ENCODE data around the gene GPR33.
A peak's percentile ranks its signal among the peaks of the same experiment; 100 is the strongest.
"Not testable (repeated sequence)": the region's sequence is repeated elsewhere in the genome, so short reads cannot be mapped to it uniquely, and the experiment has no call there.

Gene GPR33

DNA sequence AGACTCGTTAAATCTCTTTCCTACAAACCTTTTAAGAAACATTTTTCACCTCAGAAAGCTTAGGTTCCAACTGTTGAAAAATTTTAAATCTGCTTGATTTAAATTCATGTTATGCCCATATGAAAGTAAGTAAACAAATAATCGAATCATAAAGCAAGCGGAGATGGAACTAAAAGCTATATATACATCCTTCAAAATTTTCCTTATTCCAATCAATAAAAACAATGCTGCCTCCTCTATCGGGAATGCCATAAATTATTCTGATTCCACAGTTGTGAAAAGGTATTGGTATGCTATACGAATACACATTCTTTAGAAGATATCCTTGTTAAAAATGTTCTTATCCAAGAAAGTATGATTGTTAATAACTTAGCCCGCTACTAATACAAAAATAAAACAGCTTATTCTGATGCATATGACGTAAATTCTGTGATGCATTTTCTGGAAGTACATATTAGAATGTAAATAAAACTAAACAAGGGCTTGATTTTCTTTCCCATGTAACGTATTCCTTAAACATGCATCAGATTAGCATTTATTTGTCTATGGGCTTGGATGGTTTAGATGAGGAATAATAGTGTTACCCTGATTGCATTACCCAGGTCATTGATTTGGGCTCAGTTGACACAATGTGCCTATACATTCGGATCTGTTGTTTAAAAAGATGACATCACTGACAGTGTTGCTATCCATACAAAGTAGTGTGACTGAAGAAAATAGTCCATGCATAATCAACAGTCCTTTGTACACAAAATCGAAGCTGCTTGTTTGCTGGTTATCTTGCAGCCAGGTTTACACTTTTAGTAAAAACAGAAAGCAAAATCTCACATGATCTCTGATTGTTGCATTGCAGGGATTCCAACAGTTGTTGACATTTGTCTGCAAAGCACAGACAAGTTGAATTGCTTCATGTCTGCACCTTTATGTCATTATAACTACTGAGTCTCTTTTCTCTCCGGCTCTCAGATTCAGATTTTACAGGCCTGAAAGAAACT is 29.9 kb downstream of the GPR33 start:
- DNase-seq: no peak

GRCh38 chr14:31456841-31457664 is 30.8 kb downstream of the GPR33 start, which contains the start of gene DTD2:
DTD2 (minus strand) TSS chr14:31457506; CDS start chr14:31457393, 113 bp downstream.
- DNase-seq: peak; percentile 93

- peak; percentile 39 for DNase-seq
Measured at GRCh38 chr14:31449971-31450610, 37.7 kb downstream of the GPR33 start.

DNA sequence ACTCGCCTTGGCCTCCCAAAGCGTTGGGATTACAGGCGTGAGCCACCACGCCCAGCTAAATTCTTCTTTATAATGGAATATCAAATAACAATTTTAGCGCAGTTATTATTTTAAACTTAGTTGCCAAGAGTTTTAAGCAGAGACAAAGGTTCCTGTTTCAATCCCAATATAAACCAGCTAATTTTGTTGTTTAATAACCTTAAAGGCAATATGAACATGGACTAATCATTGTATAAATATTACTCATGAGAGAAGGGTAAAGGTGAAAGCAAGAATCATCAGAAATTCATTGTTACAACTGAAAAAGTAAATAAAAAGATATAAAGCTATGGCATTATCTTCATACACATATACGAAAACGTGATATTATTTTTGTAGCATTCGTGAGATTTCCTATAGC is 38.7 kb downstream of the GPR33 start:
- no peak for DNase-seq

DNA sequence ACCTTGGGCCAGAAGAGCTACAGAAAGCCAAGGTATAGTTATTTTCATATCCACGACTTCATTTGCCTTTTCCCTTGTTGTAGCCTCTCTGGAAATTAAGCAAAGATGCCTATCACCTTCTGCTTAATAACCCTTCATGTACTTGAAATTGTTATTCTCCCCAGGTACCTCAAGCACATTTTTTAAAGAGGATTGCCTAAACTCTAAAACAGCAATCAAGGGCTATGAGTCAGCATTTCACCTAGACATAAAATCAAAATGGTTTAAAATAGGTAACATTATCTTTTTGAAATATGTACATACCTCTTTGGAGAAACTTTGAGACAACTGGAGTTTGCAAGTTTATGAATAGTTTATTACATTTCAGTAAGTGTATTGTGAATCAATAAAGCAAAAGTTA is 42.1 kb downstream of the GPR33 start:
- DNase-seq: no peak

GRCh38 chr14:31442284-31442683 is 45.6 kb downstream of the GPR33 start:
- DNase-seq: no peak

DNA sequence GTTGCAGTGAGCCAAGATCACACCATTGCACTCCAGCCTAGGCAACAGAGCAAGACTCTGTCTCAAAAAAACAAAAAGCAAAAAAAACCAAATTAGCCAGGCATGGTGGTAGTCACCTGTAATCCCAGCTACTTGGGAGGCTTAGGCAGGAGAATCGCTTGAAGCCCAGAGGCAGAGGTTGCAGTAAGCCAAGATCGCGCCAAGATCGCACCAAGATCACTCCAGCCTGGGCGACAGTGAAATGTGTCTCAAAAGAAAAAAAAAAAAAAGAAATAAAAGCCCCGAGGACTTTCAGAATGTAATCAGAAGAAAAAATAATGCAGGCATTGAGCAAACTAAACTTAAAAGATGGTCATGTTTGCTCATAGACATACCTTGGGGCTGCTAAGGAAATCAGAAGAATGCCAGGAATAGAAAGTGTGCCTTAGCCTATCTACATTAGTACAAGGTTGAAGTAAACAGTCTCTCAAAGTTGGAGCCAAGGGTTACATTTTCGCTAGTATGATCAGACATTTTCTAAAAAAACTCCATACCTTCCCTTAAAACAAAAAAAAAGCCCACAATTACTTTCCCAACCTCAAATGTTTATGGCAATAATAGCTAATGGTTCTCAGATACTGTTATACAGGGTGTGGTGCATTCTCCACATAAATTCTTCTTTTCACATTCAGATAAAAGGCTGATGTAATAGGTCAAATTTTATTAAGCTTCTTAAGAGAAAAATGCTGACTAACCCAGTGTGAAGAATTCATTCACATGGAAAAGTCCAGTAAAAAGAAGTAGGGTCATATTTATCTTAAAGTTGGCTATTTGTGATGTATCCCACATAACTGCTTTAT is 46.3 kb downstream of the GPR33 start:
- DNase-seq: peak; percentile 72

GRCh38 chr14:31440280-31440679 is 47.6 kb downstream of the GPR33 start:
- no peak for DNase-seq

DNA sequence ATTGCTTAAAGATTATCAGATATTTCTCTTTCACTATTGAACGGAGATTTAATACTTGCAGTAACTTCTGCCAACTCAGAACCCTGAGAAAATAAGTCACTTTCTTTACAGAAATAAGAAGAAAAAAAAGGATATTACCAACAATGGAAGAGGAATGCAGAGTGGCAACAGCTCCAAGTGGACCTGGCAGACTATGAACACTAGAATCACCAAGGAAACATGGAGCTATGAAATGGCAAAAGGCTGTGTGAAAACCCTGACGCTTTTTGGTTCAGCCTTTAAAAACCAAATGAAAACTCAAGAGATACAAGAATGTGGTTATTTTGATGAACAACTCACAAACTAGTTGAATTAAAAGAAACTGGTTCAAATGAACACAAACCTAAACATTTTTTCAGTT is 48.3 kb downstream of the GPR33 start:
- no peak for DNase-seq

DNA sequence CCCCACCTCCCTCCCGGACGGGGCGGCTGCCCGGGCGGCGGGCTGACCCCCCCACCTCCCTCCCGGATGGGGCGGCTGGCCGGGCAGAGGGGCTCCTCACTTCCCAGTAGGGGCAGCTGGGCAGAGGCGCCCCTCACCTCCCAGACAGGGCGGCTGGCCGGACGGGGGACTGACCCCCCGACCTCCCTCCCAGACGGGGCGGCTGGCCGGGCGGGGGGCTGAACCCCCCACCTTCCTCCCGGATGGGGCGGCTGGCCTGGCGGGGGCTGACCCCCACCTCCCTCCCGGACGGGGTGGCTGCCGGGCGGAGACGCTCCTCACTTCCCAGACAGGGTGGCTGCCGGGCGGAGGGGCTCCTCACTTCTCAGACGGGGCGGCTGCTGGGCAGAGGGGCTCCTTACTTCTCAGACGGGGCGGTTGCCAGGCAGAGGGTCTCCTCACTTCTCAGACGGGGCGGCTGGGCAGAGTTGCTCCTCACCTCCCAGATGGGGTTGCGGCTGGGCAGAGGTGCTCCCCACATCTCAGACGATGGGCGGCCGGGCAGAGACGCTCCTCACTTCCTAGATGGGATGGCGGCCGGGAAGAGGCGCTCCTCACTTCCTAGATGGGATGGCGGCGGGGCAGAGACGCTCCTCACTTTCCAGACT is 50.7 kb downstream of the GPR33 start:
- DNase-seq: not testable (repeated sequence)

DNA sequence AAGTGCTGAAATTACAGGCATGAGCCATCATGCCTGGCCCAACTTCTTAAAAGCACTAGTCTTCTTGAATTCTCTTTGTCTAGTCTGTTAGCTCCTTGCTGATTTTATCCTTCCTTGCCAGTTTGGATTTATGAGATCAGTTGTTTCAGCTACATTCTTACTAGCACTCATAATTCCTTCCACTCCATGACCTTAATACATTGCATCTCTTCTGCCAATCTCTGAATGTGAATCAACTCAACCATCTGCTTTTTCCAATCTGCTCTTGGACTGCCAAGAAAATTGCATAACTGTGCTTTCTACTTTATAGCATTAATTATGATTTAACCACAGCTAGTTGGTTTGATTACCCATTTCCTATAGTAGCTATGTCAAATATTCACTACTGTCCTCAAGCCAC is 52.6 kb downstream of the GPR33 start:
- peak; percentile 87 for DNase-seq
